IMR-90 (cell line): ENCODE data around the gene MAP7. TPM values are rescaled to one million over a fixed set of nuclear protein-coding genes. Genes with fewer than 3 reads are reported as not detected.

Experiments
- ATAC-seq: fragments of 200-7000 bp; cut with Tn5 transposase; 2 replicates; pipeline ENCODE4 v1.9.1; 2020; ENCODE audit warnings: low read depth, mild to moderate bottlenecking, moderate library complexity
- BruUV-seq: library from RNA; stranded (reverse); fragments of 400-500 nt; replicated peaks from 2 replicates; lab custom pipeline; 2021; lab: Mats Ljungman, UMichigan
- CTCF ChIA-PET: fragments of 300-600 bp; formaldehyde crosslinking; extraction: SDS; loops from one replicate; lab custom pipeline; 2021; ENCODE audit warnings: antibody characterized with exemption; lab: Yijun Ruan, JAX
- POLR2A ChIA-PET: fragments of 300-600 bp; sonication (Branson Sonifier 250); formaldehyde crosslinking; loops from one replicate; lab custom pipeline; 2022; ENCODE audit warnings: antibody characterized with exemption; ENCODE audit not compliant: unreplicated experiment; lab: Charles Lee
- DNase-seq: peaks from one replicate; pipeline ENCODE4 v3.0.0; 2013
- H2AFZ ChIP-seq: replicated peaks from 2 replicates; pipeline ENCODE3; 2013; ENCODE audit warnings: low read length, mild to moderate bottlenecking; ENCODE audit not compliant: poor library complexity
- H2AK5ac ChIP-seq: 2 replicates; pipeline ENCODE4 v1.6.1; 2013; ENCODE audit warnings: low read depth, low read length, inconsistent platforms
- H2AK9ac ChIP-seq: replicated peaks from 2 replicates; pipeline ENCODE3; 2013; ENCODE audit warnings: mild to moderate bottlenecking, low read depth, low read length, moderate library complexity; ENCODE audit not compliant: poor library complexity
- H2BK120ac ChIP-seq: 2 replicates; pipeline ENCODE4 v1.6.1; 2013; ENCODE audit warnings: low read depth, low read length, inconsistent platforms
- H2BK15ac ChIP-seq: 3 replicates; pipeline ENCODE4 v1.6.1; 2013; ENCODE audit warnings: low read depth, low read length, inconsistent platforms
- H2BK20ac ChIP-seq: 2 replicates; pipeline ENCODE4 v1.6.1; 2013; ENCODE audit warnings: low read depth, mild to moderate bottlenecking, inconsistent platforms, low read length, moderate library complexity
- H2BK5ac ChIP-seq: 2 replicates; pipeline ENCODE4 v1.6.1; 2013; ENCODE audit warnings: mild to moderate bottlenecking, low read depth, low read length, inconsistent platforms; ENCODE audit not compliant: poor library complexity, severe bottlenecking
- H3K14ac ChIP-seq: replicated peaks from 2 replicates; pipeline ENCODE4 v1.6.1; 2013; ENCODE audit warnings: low read depth, low read length, inconsistent platforms
- H3K18ac ChIP-seq: 2 replicates; pipeline ENCODE4 v1.6.1; 2013; ENCODE audit warnings: low read depth, low read length, control low read depth
- H3K23ac ChIP-seq: 2 replicates; pipeline ENCODE4 v1.6.1; 2013; ENCODE audit warnings: low read depth, low read length, inconsistent platforms
- H3K27ac ChIP-seq: 2 replicates; pipeline ENCODE4 v1.5.1; 2013; ENCODE audit warnings: mild to moderate bottlenecking, control low read depth, low read length; ENCODE audit not compliant: insufficient read depth
- H3K27me3 ChIP-seq: 2 replicates; pipeline ENCODE4 v1.6.1; 2013; ENCODE audit warnings: low read length; ENCODE audit not compliant: control insufficient read depth, insufficient read depth
- H3K36me3 ChIP-seq: 2 replicates; pipeline ENCODE4 v1.6.1; 2013; ENCODE audit warnings: low read length, mixed read lengths; ENCODE audit not compliant: control insufficient read depth, insufficient read depth
- H3K4ac ChIP-seq: 2 replicates; pipeline ENCODE4 v1.6.1; 2013; ENCODE audit warnings: low read depth, low read length, inconsistent platforms
- H3K4me1 ChIP-seq: 2 replicates; pipeline ENCODE4 v1.6.1; 2013; ENCODE audit warnings: low read length, mixed read lengths; ENCODE audit not compliant: control insufficient read depth, insufficient read depth
- H3K4me2 ChIP-seq: 2 replicates; pipeline ENCODE4 v1.6.1; 2013; ENCODE audit warnings: low read depth, mild to moderate bottlenecking, control low read depth, low read length, moderate library complexity
- H3K4me3 ChIP-seq: 2 replicates; pipeline ENCODE4 v1.5.1; 2013; ENCODE audit warnings: low read depth, mild to moderate bottlenecking, control low read depth, low read length, moderate library complexity; ENCODE audit not compliant: insufficient read depth
- H3K56ac ChIP-seq: 2 replicates; pipeline ENCODE4 v1.6.1; 2013; ENCODE audit warnings: low read length, inconsistent platforms; ENCODE audit not compliant: insufficient read depth; ENCODE audit errors: extremely low read depth
- H3K79me1 ChIP-seq, 2 experiments: 2 replicates each; pipeline ENCODE4 v1.6.1; 2013; ENCODE audit warnings: low read length in 2 of 2, inconsistent platforms in 1 of 2, low read depth in 1 of 2
- H3K9ac ChIP-seq: 2 replicates; pipeline ENCODE4 v1.6.1; 2013; ENCODE audit warnings: low read depth, low read length, control low read depth
- H3K9me1 ChIP-seq: 2 replicates; pipeline ENCODE4 v1.6.1; 2013; ENCODE audit warnings: low read length, inconsistent platforms; ENCODE audit not compliant: insufficient read depth
- H3K9me3 ChIP-seq: 2 replicates; pipeline ENCODE4 v1.6.1; 2013; ENCODE audit warnings: low read length; ENCODE audit not compliant: control insufficient read depth, insufficient read depth
- H4K20me1 ChIP-seq: 2 replicates; pipeline ENCODE4 v1.6.1; 2013; ENCODE audit warnings: low read length, inconsistent platforms; ENCODE audit not compliant: insufficient read depth
- H4K5ac ChIP-seq: 2 replicates; pipeline ENCODE4 v1.6.1; 2013; ENCODE audit warnings: mild to moderate bottlenecking, low read depth, low read length, control low read depth
- H4K8ac ChIP-seq, 2 experiments: 2 replicates each; pipeline ENCODE4 v1.6.1; 2013; ENCODE audit warnings: low read depth in 2 of 2, low read length in 2 of 2, control low read depth in 1 of 2, inconsistent platforms in 1 of 2
- H4K91ac ChIP-seq: 2 replicates; pipeline ENCODE4 v1.6.1; 2013; ENCODE audit warnings: low read depth, low read length, inconsistent platforms; ENCODE audit not compliant: insufficient read depth
- BHLHE40 ChIP-seq: fragments of 150-350 bp; IDR thresholded peaks from 2 replicates; pipeline ENCODE4 v1.6.1; 2016; ENCODE audit warnings: mild to moderate bottlenecking, low read depth, low read length
- CEBPB ChIP-seq: IDR thresholded peaks from 2 replicates; pipeline ENCODE4 v1.6.1; 2012; ENCODE audit warnings: low read depth, low read length, improper control_type of control experiment
- CHD1 ChIP-seq: IDR thresholded peaks from 2 replicates; pipeline ENCODE4 v1.6.1; 2012; ENCODE audit warnings: low read depth, low read length, improper control_type of control experiment
- MAZ ChIP-seq: IDR thresholded peaks from 2 replicates; pipeline ENCODE4 v1.6.1; 2012; ENCODE audit warnings: low read depth, mild to moderate bottlenecking, low read length, improper control_type of control experiment, moderate library complexity, borderline replicate concordance
- MXI1 ChIP-seq: IDR thresholded peaks from 2 replicates; pipeline ENCODE4 v1.6.1; 2012; ENCODE audit warnings: low read depth, mild to moderate bottlenecking, low read length, moderate library complexity, borderline replicate concordance
- POLR2A ChIP-seq: IDR thresholded peaks from 2 replicates; pipeline ENCODE4 v1.6.1; 2012; ENCODE audit warnings: mild to moderate bottlenecking, low read depth, low read length
- RAD21 ChIP-seq: IDR thresholded peaks from 2 replicates; pipeline ENCODE4 v1.6.1; 2012; ENCODE audit warnings: low read length, improper control_type of control experiment
- RFX5 ChIP-seq: IDR thresholded peaks from 2 replicates; pipeline ENCODE4 v1.8.0; 2012; ENCODE audit warnings: low read depth, mild to moderate bottlenecking, low read length, moderate library complexity
- SMC3 ChIP-seq: fragments of 150-350 bp; IDR thresholded peaks from 2 replicates; pipeline ENCODE4 v1.6.1; 2016; ENCODE audit warnings: low read depth, mild to moderate bottlenecking, antibody characterized with exemption, low read length, moderate library complexity
- WGBS, 2 experiments: methylation state at CpG; one replicate each; pipeline versions ENCODE4 v1.1.5 to v1.1.7; 2013; ENCODE audit warnings: missing lambda C conversion rate in 2 of 2; ENCODE audit not compliant: insufficient read length in 1 of 2; ENCODE audit errors: extremely low coverage in 2 of 2; 5-methylcytosine and 5-hydroxymethylcytosine counted together
- dilution Hi-C: fragments of 300-500 bp; cut with HindIII; formaldehyde crosslinking; loops from one replicate; pipeline ENCODE4 v1.14.3; 2018; ENCODE audit warnings: low sequenced_read_pairs; ENCODE audit not compliant: unreplicated experiment
- in situ Hi-C: fragments of 300-500 bp; cut with MboI; formaldehyde crosslinking; loops from 3 replicates; pipeline ENCODE4 v1.14.3; 2019; ENCODE audit warnings: low sequenced_read_pairs, inconsistent platforms, mixed read lengths
- intact Hi-C: fragments of 100-400 bp; cut with micrococcal nuclease; formaldehyde crosslinking; loops from 2 replicates; pipeline ENCODE4 v1.10.0; 2022
- polyA plus RNA-seq, 3 experiments: library from polyadenylated mRNA; depleted of rRNA; stranded (reverse); fragments of >200 nt; gene quantifications; 2 replicates each; pipeline ENCODE4 v1.2.3, GENCODE V29; 2012; ENCODE audit warnings: low replicate concordance in 1 of 3
- total RNA-seq: library from RNA; depleted of rRNA; stranded (reverse); fragments of >200 nt; gene quantifications from 2 replicates; pipeline ENCODE4 v1.2.3, GENCODE V29; 2012

The MAP7 gene
- total and polyA plus RNA-seq, 2 of the 4 experiments (the other 2 are of a cell fraction), result 0.19 to 0.36 TPM

DNA sequence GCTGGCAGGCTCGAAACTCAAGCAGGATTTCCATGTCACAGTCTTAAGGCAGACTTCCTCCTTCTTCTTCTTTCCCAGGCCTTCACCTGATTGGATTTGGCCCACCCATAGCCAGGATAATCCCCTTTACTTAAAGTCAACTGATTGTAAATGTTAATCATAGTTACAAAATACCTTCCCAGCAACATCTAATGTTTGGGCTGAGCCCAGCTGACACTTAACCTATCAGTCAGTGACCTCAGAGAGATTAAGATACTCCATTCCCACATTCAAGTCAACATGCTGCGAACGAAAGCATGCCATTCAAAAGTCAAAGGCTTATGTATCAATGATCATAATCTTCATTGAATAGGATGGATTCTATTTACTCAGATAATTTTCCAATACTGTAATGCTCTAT, 16.0 kb downstream of the MAP7 start (continued):
- TF ChIP-seq RFX5 (no peak), MAZ (no peak), SMC3 (no peak), RAD21 (no peak), CEBPB (no peak)

DNA sequence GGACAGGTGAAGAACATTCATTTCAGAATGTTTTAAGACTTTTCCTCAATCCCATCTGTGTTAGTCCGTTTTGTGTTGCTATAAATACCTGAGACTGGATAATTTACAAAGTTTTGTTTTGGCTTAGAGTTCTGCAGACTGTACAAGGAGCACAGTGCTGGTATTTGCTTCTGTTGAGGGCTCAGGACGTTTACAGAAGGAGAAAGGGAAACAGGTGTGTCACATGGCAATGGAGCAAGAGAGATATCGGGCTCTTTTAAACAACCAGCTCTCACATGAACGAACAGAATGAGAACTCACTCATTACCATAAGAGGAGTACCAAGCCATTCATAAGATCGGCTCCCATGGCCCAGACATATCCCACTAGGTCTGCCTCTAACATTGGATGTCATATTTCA, 16.7 kb downstream of the MAP7 start:
- no peak for ATAC-seq
- 88% methylated on average over 1 of the region's 5 CpGs; no CpG with 5 or more reads in 1 of the 2 experiments for WGBS, 2 experiments

More for the DNA sequence above, 16.7 kb downstream of the MAP7 start:
- no TSS peak for BruUV-seq
- Histone ChIP-seq H3K36me3 (no peaks in the 10 kb centered on the region), H4K5ac (no peak overlapping the region), H3K9me1 (no peaks in the 10 kb centered on the region), H2BK15ac (no peak overlapping the region), H2AK9ac (no peak overlapping the region), H2BK20ac (no peak overlapping the region), H3K27me3 (peaks cover 19% of the 10 kb centered on the region), H3K9ac (no peak overlapping the region), H4K8ac (no peak overlapping the region), H3K4me2 (no peak overlapping the region), H3K14ac (no peak overlapping the region), H2BK5ac (no peak overlapping the region), H2AK5ac (no peak overlapping the region), H2AFZ (no peak overlapping the region), H3K23ac (no peak overlapping the region), H3K4ac (no peak overlapping the region), H3K79me1 (no peaks in the 10 kb centered on the region), H4K20me1 (no peaks in the 10 kb centered on the region), H3K4me3 (no peak overlapping the region), H3K27ac (no peak overlapping the region), H3K18ac (no peak overlapping the region), H2BK120ac (no peak overlapping the region), H3K4me1 (no peaks in the 10 kb centered on the region), H3K56ac (no peak overlapping the region), H4K91ac (no peak overlapping the region), H3K9me3 (no peaks in the 10 kb centered on the region)
- intact Hi-C loops, result no loop called here
- TF ChIP-seq POLR2A, result no peak
- no peak for TF ChIP-seq SMC3
- TF ChIP-seq MXI1, result no peak
- TF ChIP-seq MAZ, result no peak
- no peak for TF ChIP-seq CHD1
- TF ChIP-seq BHLHE40, result no peak
- POLR2A ChIA-PET, result no interaction called here
- dilution Hi-C loops, result no loop called here
- in situ Hi-C loops, result loop anchor here (25.0 kb wide), 1 partner anchor 1071 kb away; no protein-coding TSS in a partner anchor
- DNase-seq, result no peak
- CTCF ChIA-PET, result no interaction called here
